ENCODE results near the gene PTPRJ.

Gene PTPRJ

GRCh38 chr11:47967577-47968525, 12.5 kb upstream of the PTPRJ start:
- no peak for DNase-seq (ENCODE audit: low read depth in 2 of 2)

- DNase-seq (ENCODE audit: low read depth in 2 of 2) = no peak
These were observed 11.0 kb upstream of the PTPRJ start for GRCh38 chr11:47969401-47969800.

DNA sequence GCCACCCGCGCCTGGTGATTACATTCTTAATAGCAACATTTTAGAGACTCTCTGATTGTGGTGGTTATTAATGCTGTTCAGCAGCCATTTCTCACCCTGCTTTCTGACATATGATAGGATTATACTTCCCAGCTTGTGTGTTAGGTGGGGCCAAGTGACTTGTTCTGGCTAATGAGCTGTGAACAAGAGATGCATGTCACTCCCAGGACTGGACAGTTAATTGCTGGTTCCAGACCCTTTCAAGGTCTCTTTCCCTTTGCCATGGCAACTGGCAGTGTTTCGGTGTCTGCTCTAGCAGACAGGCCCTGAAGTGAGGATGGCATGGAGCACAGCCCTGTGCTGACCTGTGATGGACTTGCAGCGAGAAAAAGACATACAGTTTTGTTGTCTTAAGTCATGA, 8.9 kb upstream of the PTPRJ start:
- DNase-seq (ENCODE audit: low read depth in 2 of 2) = no peak

DNA sequence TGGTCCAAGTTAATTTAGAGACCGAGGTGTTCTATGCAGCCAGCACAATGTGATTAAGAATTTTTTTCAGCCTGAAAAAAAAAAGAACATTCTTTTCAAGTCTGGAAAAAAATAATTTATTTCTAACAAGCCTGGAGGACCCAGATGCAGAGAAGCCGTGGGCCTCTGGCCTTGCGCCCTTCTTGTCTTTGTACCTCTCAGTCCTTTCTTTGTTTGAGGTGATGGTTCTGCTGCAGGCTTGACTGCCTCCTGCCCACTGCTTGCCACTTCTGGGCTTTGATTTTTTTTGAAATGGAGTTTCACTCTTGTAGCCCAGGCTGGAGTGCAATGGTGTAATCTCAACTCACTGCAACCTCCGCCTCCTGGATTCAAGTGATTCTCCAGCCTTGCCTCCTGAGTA, 7.2 kb upstream of the PTPRJ start:
- no peak for DNase-seq (ENCODE audit: low read depth in 2 of 2)

DNA sequence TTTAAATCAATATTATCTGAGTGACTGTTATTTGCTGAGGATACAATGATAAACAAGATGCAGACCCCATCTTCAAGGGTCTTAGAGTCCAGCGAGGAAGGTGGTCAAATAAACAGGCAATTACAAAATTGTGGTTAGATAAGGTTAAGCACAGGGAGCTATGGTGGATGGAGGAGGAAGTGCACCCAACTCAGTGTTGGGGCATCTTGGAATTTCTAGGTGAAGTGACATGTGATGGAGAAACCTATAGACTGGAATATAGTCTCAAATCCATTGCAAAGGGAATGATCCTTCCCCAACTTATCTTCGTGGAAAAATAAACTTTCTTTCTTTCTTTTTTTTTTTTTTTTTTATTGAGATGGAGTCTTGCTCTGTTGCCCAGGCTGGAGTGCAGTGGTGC, 3.4 kb upstream of the PTPRJ start:
- no peak for DNase-seq (ENCODE audit: low read depth in 2 of 2)

- DNase-seq (ENCODE audit: low read depth in 2 of 2) = no peak
These were observed 2.7 kb upstream of the PTPRJ start for GRCh38 chr11:47977623-47978022.

DNA sequence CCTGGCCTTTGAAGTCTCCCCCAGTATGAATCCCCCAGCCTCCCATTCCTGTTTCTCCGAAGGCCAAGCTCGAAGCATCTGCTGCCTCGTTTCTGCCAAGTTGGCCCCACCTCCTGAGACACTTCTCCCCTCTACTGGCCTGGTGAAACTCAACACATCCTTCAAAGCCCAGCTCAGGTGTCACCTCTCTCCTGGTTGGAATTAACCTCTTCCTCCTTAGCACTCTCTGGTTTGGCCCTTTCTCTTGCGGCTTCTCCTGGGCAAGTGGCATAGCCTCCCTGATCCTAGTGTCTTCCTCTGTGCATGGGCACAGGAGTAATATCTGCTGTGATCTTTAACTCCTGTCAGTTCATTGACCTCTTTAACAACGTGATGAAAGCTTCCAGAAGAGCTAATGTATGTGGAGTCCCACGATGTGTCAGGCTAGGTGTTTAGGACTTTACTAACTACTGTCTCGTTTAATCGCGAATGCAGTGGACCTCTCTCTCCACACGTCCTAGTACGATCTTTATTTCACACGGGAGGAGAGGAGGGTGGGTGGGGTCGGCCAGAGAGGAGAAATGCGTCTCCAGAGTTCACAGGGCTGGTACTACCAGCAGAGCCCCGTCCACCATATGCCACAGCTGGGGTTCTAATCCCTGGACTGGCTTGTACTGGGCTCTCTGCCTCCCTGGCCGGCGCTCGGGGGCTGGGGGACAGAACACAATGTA, 826 bp upstream of the PTPRJ start:
- no peak for DNase-seq (ENCODE audit: low read depth in 2 of 2)

GRCh38 chr11:47980907-47981621, 705 bp downstream of the PTPRJ start:
- DNase-seq (ENCODE audit: low read depth in 2 of 2) = no peak

- DNase-seq (ENCODE audit: low read depth in 2 of 2) = no peak
These were observed 1.5 kb downstream of the PTPRJ start for GRCh38 chr11:47981667-47982404.

DNA sequence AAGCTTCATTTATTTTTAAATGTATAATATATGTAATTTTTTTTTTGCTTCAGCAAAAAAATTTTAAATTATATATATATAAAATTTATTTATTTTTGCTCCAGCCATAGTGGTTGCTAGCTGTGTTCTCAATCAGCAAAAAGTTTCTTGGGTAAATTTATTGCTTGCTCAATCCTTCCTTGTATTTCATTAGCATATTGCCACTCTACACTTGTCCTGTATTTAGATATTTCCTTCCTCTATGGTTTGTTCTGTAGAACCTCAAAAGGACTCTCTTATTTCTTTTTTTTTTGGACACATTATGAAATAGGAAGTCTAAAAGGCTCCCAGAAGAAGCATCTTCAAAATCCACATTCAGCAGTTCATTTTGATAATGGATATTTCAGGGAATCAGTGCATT, 2.3 kb downstream of the PTPRJ start:
- no peak for DNase-seq (ENCODE audit: low read depth in 2 of 2)

DNA sequence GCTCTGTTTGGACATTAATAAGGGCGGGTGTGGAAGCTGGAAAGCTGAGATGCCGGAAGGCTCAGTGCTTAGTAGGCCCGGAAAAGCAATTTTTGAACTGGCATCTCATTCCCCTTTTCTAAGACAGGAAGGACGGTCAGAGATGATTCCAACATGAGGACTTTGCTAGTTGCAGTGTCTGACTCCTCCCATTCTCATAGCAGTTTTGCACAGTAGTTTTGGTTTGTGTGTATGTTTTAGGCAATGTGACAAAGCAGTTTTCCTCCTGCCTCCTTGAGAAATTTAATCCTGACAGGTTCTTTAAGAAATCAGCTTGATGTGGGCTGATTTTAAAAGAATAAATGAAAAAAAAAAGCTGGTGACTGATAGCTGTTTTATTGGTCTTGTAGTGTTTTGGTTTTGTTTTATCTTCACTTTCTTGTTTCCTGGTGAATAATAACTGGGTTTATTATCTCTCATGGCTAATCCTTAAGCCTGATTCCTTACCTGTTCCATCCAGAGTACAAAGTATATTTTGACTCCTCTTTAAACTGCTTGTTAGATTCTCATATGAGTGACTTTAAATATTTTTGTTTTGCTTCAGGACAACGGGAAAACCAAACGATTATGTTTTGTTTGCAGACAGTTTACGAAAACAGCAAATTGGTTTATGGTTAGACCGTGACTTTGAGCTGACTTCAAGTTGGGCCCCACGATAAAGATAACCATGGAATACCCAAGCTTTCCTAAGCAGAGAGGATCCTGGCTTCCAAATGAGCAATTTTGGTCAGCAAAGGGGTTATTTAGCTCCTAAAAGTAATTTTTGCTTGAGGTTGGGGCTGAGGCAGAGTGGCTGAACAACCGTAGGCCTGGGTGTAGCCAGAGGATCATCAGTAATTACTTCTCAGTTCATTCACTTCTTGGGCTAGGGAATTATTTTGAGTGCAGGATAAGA, 3.4 kb downstream of the PTPRJ start:
- DNase-seq (ENCODE audit: low read depth in 2 of 2) = no peak

GRCh38 chr11:47986219-47986618, 5.9 kb downstream of the PTPRJ start:
- no peak for DNase-seq (ENCODE audit: low read depth in 2 of 2)

- no peak for DNase-seq (ENCODE audit: low read depth in 2 of 2)
These were observed 6.4 kb downstream of the PTPRJ start for GRCh38 chr11:47986742-47987141.

GRCh38 chr11:47987310-47987709, 7.0 kb downstream of the PTPRJ start:
- no peak for DNase-seq (ENCODE audit: low read depth in 2 of 2)

DNA sequence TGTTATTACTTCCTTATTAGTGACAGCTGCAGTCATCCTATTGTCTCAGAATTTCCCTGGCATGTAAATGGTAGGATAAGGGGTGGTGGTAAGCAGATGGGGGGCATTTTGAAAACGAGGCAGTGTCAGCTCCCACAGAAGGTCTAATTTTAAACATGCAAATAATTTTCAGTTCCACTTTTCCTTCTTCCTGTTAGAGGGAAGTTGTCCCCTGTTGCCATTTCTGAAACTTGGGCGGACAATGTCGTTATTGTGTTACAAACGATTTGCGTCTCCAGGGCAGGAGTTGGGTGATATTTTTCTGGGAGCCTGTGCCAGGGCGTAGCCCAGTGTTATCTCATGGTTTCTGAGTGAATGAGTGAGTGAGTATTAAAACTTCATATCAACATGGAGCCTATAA, 7.4 kb downstream of the PTPRJ start:
- no peak for DNase-seq (ENCODE audit: low read depth in 2 of 2)

GRCh38 chr11:47989779-47990178, 9.4 kb downstream of the PTPRJ start:
- no peak for DNase-seq (ENCODE audit: low read depth in 2 of 2)

- DNase-seq (ENCODE audit: low read depth in 2 of 2) = no peak
These were observed 11.0 kb downstream of the PTPRJ start for GRCh38 chr11:47991266-47991830.

DNA sequence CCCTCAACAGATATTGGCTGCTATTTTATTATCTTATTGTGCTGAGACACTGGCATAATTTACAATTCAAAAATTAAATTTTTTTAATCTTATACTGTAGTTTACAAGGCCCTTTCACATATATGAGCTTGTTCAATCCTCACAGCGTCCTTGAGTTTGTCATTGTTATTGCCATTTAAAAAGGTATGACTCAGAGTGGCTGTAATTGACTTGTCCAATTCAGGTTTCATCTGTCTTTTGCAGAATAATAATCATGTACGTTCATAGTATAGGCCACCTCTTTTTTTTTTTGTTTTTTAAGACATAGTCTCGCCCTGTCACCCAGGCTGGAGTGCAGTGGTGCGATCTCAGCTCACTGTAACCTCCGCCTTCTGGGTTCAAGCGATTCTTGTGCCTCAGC, 11.5 kb downstream of the PTPRJ start:
- DNase-seq (ENCODE audit: low read depth in 2 of 2) = no peak

GRCh38 chr11:47992959-47993820, 12.8 kb downstream of the PTPRJ start:
- no peak for DNase-seq (ENCODE audit: low read depth in 2 of 2)

Measured in stimulated activated CD4-positive, alpha-beta T cell treated with anti-CD3 and anti-CD28 coated beads, Interleukin-1b, Interleukin-23, amount 100 ng/mL, for 4 hours (primary cell).